Measurements from ENCODE around the gene PET117.
A peak's percentile ranks its signal among the peaks of the same experiment; 100 is the strongest.
"Not testable (repeated sequence)": the region's sequence is repeated elsewhere in the genome, so short reads cannot be mapped to it uniquely, and the experiment has no call there.

PET117 gene

GRCh38 chr20:18137412-18138265 lies at the start of gene PET117, which contains the start of gene KAT14:
Gene PET117, plus strand, starts transcription at chr20:18137863. Its CDS starts 93 bp downstream, at chr20:18137956.
Gene KAT14, plus strand, starts transcription at chr20:18137863. Its CDS starts 4,798 bp downstream, at chr20:18142661.
- DNase-seq, result peak; percentile 65 to 98 (median 88)

- not testable (repeated sequence) for DNase-seq
These were observed 49.4 kb upstream of the PET117 start for GRCh38 chr20:18088298-18088697.

GRCh38 chr20:18088841-18089240 lies 48.8 kb upstream of the PET117 start:
- DNase-seq, result not testable (repeated sequence)

- no peak for DNase-seq
These were observed 47.6 kb upstream of the PET117 start for GRCh38 chr20:18090044-18090443.

- no peak for DNase-seq
These were observed 47.2 kb upstream of the PET117 start for GRCh38 chr20:18090477-18090876.

- no peak for DNase-seq
These were observed 46.0 kb upstream of the PET117 start for GRCh38 chr20:18091623-18092022.

GRCh38 chr20:18092890-18093289 lies 44.8 kb upstream of the PET117 start:
- no peak for DNase-seq

- no peak for DNase-seq
These were observed 44.3 kb upstream of the PET117 start for GRCh38 chr20:18093388-18093787.

GRCh38 chr20:18094191-18094590 lies 43.5 kb upstream of the PET117 start:
- no peak for DNase-seq

- DNase-seq, result not testable (repeated sequence)
These were observed 37.1 kb upstream of the PET117 start for GRCh38 chr20:18100569-18100968.

GRCh38 chr20:18101125-18101810 lies 36.4 kb upstream of the PET117 start:
- no peak for DNase-seq

- DNase-seq, result no peak
These were observed 34.2 kb upstream of the PET117 start for GRCh38 chr20:18103497-18103896.

GRCh38 chr20:18108326-18108725 lies 29.3 kb upstream of the PET117 start:
- no peak for DNase-seq

GRCh38 chr20:18128574-18128973 lies 9.1 kb upstream of the PET117 start:
- DNase-seq, result not testable (repeated sequence)

GRCh38 chr20:18132663-18133062 lies 5.0 kb upstream of the PET117 start:
- DNase-seq, result no peak

GRCh38 chr20:18133962-18134361 lies 3.7 kb upstream of the PET117 start:
- DNase-seq, result no peak

GRCh38 chr20:18138266-18138582 lies 561 bp downstream of the PET117 start:
- peak in 1 of 14 donors; percentile 50 for DNase-seq

GRCh38 chr20:18138639-18139583 lies 1.2 kb downstream of the PET117 start:
- DNase-seq, result no peak

GRCh38 chr20:18139832-18140231 lies 2.2 kb downstream of the PET117 start:
- no peak for DNase-seq

- DNase-seq, result no peak
These were observed 7.0 kb downstream of the PET117 start for GRCh38 chr20:18144541-18145099.

GRCh38 chr20:18154342-18154741 lies 16.7 kb downstream of the PET117 start:
- DNase-seq, result no peak

GRCh38 chr20:18156045-18156444 lies 18.4 kb downstream of the PET117 start:
- no peak for DNase-seq
